ENCODE measurements around the gene CTSD. TPM values are rescaled to one million over a fixed set of nuclear protein-coding genes. Genes with fewer than 3 reads are reported as not detected.

The CTSD gene
- total RNA-seq, 1 experiment from 2014 or later: 127 TPM

DNA sequence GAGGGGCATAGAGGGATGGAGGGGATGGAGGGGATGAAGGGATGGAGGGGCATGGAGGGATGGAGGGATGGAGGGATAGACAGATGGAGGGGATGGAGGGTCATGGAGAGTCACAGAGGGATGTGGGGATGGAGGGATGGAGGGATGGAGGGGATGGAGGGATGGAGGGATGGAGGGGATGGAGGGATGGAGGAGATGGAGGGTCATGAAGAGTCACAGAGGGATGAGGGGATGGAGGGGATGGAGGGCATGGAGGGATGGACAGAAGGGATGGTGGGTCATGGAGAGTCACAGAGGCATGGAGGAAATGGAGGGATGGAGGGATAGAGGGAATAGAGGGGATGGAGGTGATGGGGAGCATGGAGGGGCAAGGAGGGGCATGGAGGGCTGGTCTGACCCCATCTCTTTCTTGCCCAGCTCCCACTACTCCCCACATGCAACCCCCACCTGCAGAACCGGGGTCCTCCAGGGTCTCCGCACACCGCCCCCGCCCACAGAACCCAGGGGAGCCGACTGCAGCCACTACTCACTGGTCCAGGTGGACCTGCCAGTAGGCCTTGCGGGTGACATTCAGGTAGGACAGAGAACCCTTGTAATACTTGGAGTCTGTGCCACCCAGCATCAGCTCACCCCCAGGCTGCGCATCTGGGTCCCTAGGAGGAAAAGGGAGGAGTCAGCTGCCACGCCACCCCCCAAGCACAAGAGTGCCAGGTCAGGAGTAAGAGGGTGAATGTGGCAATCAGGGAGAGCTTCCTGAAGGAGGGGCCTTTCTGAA is 9.2 kb downstream of the CTSD start:
- ChIA-PET RAD21 (ENCODE audit: low non-redundant PET in 1 of 2, low total read pairs in 2 of 2, uncharacterized antibody in 2 of 2, unreplicated experiment in 2 of 2) (no interaction called here), POLR2A (no interaction called here)
- no peak for TF ChIP-seq JUND (IDR thresholded peaks at IDR 0.05)
- TF ChIP-seq, protein P1, sequence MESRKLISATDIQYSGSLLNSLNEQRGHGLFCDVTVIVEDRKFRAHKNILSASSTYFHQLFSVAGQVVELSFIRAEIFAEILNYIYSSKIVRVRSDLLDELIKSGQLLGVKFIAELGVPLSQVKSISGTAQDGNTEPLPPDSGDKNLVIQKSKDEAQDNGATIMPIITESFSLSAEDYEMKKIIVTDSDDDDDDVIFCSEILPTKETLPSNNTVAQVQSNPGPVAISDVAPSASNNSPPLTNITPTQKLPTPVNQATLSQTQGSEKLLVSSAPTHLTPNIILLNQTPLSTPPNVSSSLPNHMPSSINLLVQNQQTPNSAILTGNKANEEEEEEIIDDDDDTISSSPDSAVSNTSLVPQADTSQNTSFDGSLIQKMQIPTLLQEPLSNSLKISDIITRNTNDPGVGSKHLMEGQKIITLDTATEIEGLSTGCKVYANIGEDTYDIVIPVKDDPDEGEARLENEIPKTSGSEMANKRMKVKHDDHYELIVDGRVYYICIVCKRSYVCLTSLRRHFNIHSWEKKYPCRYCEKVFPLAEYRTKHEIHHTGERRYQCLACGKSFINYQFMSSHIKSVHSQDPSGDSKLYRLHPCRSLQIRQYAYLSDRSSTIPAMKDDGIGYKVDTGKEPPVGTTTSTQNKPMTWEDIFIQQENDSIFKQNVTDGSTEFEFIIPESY (IDR thresholded peaks at IDR 0.05; ENCODE audit: extremely low read depth, insufficient replicate concordance, low read length): no peak
- no peak for TF ChIP-seq TCF7L2 (IDR thresholded peaks at IDR 0.05; ENCODE audit: borderline replicate concordance, extremely low read depth, insufficient read depth, insufficient read length)
- TF ChIP-seq, protein P2, sequence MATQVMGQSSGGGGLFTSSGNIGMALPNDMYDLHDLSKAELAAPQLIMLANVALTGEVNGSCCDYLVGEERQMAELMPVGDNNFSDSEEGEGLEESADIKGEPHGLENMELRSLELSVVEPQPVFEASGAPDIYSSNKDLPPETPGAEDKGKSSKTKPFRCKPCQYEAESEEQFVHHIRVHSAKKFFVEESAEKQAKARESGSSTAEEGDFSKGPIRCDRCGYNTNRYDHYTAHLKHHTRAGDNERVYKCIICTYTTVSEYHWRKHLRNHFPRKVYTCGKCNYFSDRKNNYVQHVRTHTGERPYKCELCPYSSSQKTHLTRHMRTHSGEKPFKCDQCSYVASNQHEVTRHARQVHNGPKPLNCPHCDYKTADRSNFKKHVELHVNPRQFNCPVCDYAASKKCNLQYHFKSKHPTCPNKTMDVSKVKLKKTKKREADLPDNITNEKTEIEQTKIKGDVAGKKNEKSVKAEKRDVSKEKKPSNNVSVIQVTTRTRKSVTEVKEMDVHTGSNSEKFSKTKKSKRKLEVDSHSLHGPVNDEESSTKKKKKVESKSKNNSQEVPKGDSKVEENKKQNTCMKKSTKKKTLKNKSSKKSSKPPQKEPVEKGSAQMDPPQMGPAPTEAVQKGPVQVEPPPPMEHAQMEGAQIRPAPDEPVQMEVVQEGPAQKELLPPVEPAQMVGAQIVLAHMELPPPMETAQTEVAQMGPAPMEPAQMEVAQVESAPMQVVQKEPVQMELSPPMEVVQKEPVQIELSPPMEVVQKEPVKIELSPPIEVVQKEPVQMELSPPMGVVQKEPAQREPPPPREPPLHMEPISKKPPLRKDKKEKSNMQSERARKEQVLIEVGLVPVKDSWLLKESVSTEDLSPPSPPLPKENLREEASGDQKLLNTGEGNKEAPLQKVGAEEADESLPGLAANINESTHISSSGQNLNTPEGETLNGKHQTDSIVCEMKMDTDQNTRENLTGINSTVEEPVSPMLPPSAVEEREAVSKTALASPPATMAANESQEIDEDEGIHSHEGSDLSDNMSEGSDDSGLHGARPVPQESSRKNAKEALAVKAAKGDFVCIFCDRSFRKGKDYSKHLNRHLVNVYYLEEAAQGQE (IDR thresholded peaks at IDR 0.05; ENCODE audit: low read depth): no peak
- TF ChIP-seq YY1 (IDR thresholded peaks at IDR 0.05; ENCODE audit: extremely low read depth, insufficient replicate concordance, low read depth, low read length): no peak
- no peak for TF ChIP-seq POLR2AphosphoS5 (IDR thresholded peaks at IDR 0.05; ENCODE audit: low read depth, low read length)
- no peak for TF ChIP-seq EGR1 (IDR thresholded peaks at IDR 0.05; ENCODE audit: low read depth)

More for the DNA sequence above, 9.2 kb downstream of the CTSD start:
- no peak overlapping the region for H3K4me3 ChIP-seq (replicated peaks in 1 of 2; ENCODE audit: low read depth in 1 of 2, low read length in 2 of 2)
- H3K4me2 ChIP-seq (ENCODE audit: low read length): no peak overlapping the region
- no TSS peak for BruUV-seq (replicated peaks)
- no peaks in the 10 kb centered on the region for H4K20me1 ChIP-seq (ENCODE audit: insufficient read depth)
- H3K36me3 ChIP-seq (ENCODE audit: control insufficient read depth in 1 of 2, insufficient read depth in 2 of 2, low read length in 2 of 2): no peaks in the 10 kb centered on the region; a peak in 1 of 4 replicates
- H3K9ac ChIP-seq (ENCODE audit: low read length): no peak overlapping the region
- H3K4me1 ChIP-seq (ENCODE audit: control insufficient read depth in 1 of 2, insufficient read depth in 2 of 2, low read length in 2 of 2): no peaks in the 10 kb centered on the region
- H3K79me2 ChIP-seq (ENCODE audit: insufficient read depth, low read length): no peaks in the 10 kb centered on the region
- CTCF ChIA-PET: no interaction called here
- intact Hi-C loops (cut with micrococcal nuclease): no loop called here
- H3K27ac ChIP-seq (ENCODE audit: low read depth, low read length): no peak overlapping the region
- ATAC-seq (no peak), DNase-seq (ENCODE audit: low read depth, low spot score) (no peak)
- H2AFZ ChIP-seq (ENCODE audit: low read depth, low read length, poor library complexity, severe bottlenecking): no peak overlapping the region
- no peaks in the 10 kb centered on the region for H3K9me3 ChIP-seq (ENCODE audit: control insufficient read depth in 1 of 2, insufficient read depth in 1 of 2, low read depth in 1 of 2, low read length in 2 of 2)
- H3K9me2 ChIP-seq (ENCODE audit: insufficient read depth): no peaks in the 10 kb centered on the region
- no peaks in the 10 kb centered on the region for H3K27me3 ChIP-seq (ENCODE audit: insufficient read depth, low read length)

Data from HCT116 (cell line).